Thyroid gland (tissue), 4 donors: Measurements from ENCODE around the gene CYB5R4. TPM values are rescaled to one million over a fixed set of nuclear protein-coding genes. Genes with fewer than 3 reads are reported as not detected.

Experiments
- DNase-seq, 2 donors: peaks; one replicate each; pipeline ENCODE4 v3.0.0-alpha.2; 2019
- H3K27ac ChIP-seq, 3 donors: fragments of 200-600 bp; sonication (generic); 1 replicate in 2 of 3; 2 replicates in 1 of 3; pipeline ENCODE4 v1.5.1; 2016 to 2019; ENCODE audit warnings: mild to moderate bottlenecking in 1 of 3, moderate library complexity in 1 of 3
- H3K27me3 ChIP-seq: fragments of 200-600 bp; sonication (generic); one replicate; pipeline ENCODE4 v1.5.1; 2019
- H3K36me3 ChIP-seq, 2 donors: fragments of 200-600 bp; sonication (generic); one replicate each; pipeline ENCODE4 v1.5.1; 2016 to 2019
- H3K4me1 ChIP-seq, 2 donors: fragments of 200-600 bp; sonication (generic); one replicate each; pipeline ENCODE4 v1.5.1; 2017 to 2019
- H3K4me3 ChIP-seq, 3 donors: fragments of 200-600 bp; sonication (generic); replicated peaks in 1 of 3; 1 replicate in 2 of 3; 2 replicates in 1 of 3; pipeline ENCODE4 v1.5.1; 2016; ENCODE audit warnings: mild to moderate bottlenecking in 1 of 3
- H3K9me3 ChIP-seq: fragments of 200-600 bp; sonication (generic); one replicate; pipeline ENCODE4 v1.5.1; 2017
- CTCF ChIP-seq, 6 experiments: fragments of 200-600 bp in 3 of 6; fragments of 450-650 bp in 3 of 6; sonication (generic) in 3 of 6; IDR thresholded peaks; one replicate each; pipeline ENCODE4 v1.5.1; 2016 to 2019; ENCODE audit warnings: antibody characterized with exemption in 6 of 6, mild to moderate bottlenecking in 2 of 6, inconsistent platforms in 1 of 6, moderate library complexity in 1 of 6
- POLR2A ChIP-seq, 2 donors: fragments of 450-650 bp; IDR thresholded peaks; one replicate each; pipeline ENCODE4 v1.6.1; 2017; ENCODE audit warnings: antibody characterized with exemption in 2 of 2, mild to moderate bottlenecking in 2 of 2, moderate library complexity in 1 of 2
- WGBS, 2 donors: methylation state at CpG; one replicate each; pipeline ENCODE4 v1.1.5; 2017; 5-methylcytosine and 5-hydroxymethylcytosine counted together
- intact Hi-C: fragments of 100-400 bp; cut with DNase I; formaldehyde crosslinking; loops from one replicate; pipeline ENCODE4 v1.15.1; 2023
- total RNA-seq, 4 donors: library from RNA; depleted of rRNA; stranded (reverse); fragments of >200 nt; gene quantifications; one replicate each; pipeline ENCODE4 v1.2.3, GENCODE V29; 2016

Gene CYB5R4
- total RNA-seq, 4 donors from 2014 or later, result 6.4 to 12.5 (median 9.0) TPM

- 80% methylated on average over 8 of the region's 8 CpGs for WGBS, 2 donors
- intact Hi-C loops, result no loop called here
- TF ChIP-seq CTCF (IDR thresholded peaks at IDR 0.05), result no peak
- TF ChIP-seq POLR2A (IDR thresholded peaks at IDR 0.05), result no peak
- Histone ChIP-seq H3K27ac (no peak overlapping the region), H3K27me3 (no peaks in the 10 kb centered on the region), H3K4me3 (no peak overlapping the region), H3K4me1 (peaks cover 14 to 16% of the 10 kb centered on the region in 2 donors), H3K36me3 (no peaks in the 10 kb centered on the region), H3K9me3 (no peaks in the 10 kb centered on the region)
- no peak for DNase-seq
Measured at GRCh38 chr6:83860782-83861495, 1.4 kb downstream of the CYB5R4 start.

- 88 to 90% methylated on average over 4 of the region's 4 CpGs for WGBS, 2 donors
- peaks cover 0 to 7% of the 10 kb centered on the region in 2 donors for H3K36me3 ChIP-seq
- H3K9me3 ChIP-seq, result no peaks in the 10 kb centered on the region
- intact Hi-C loops, result no loop called here
- no peak overlapping the region for H3K4me3 ChIP-seq
- no peaks in the 10 kb centered on the region for H3K27me3 ChIP-seq
- no peak for DNase-seq
- H3K4me1 ChIP-seq, result peaks cover 14 to 16% of the 10 kb centered on the region in 2 donors
- TF ChIP-seq POLR2A (IDR thresholded peaks at IDR 0.05), result no peak
- TF ChIP-seq CTCF (IDR thresholded peaks at IDR 0.05), result no peak
- no peak overlapping the region for H3K27ac ChIP-seq
Measured at GRCh38 chr6:83862776-83863471, 3.4 kb downstream of the CYB5R4 start.

GRCh38 chr6:83867043-83867442 is 7.6 kb downstream of the CYB5R4 start:
- H3K4me1 ChIP-seq, result peaks cover 0 to 4% of the 10 kb centered on the region in 2 donors
- H3K36me3 ChIP-seq, result peaks cover 0 to 7% of the 10 kb centered on the region in 2 donors
- H3K27ac ChIP-seq, result no peak overlapping the region
- intact Hi-C loops, result no loop called here
- no peaks in the 10 kb centered on the region for H3K9me3 ChIP-seq
- no peak for TF ChIP-seq POLR2A (IDR thresholded peaks at IDR 0.05)
- no peak for TF ChIP-seq CTCF (IDR thresholded peaks at IDR 0.05)
- no peaks in the 10 kb centered on the region for H3K27me3 ChIP-seq
- no peak overlapping the region for H3K4me3 ChIP-seq
- no peak for DNase-seq

GRCh38 chr6:83867527-83868161 is 8.2 kb downstream of the CYB5R4 start:
- Histone ChIP-seq H3K27me3 (no peaks in the 10 kb centered on the region), H3K36me3 (peaks cover 0 to 7% of the 10 kb centered on the region in 2 donors), H3K4me1 (peaks cover 0 to 4% of the 10 kb centered on the region in 2 donors), H3K4me3 (no peak overlapping the region), H3K27ac (no peak overlapping the region), H3K9me3 (no peaks in the 10 kb centered on the region)
- peak; percentile 8 to 22 for DNase-seq
- no peak for TF ChIP-seq POLR2A (IDR thresholded peaks at IDR 0.05)
- no peak for TF ChIP-seq CTCF (IDR thresholded peaks at IDR 0.05)
- intact Hi-C loops, result no loop called here
- 95% methylated on average over 9 of the region's 9 CpGs for WGBS, 2 donors

GRCh38 chr6:83868639-83869038 is 9.2 kb downstream of the CYB5R4 start:
- H3K4me1 ChIP-seq, result peaks cover 0 to 4% of the 10 kb centered on the region in 2 donors
- intact Hi-C loops, result no loop called here

More at GRCh38 chr6:83868639-83869038, 9.2 kb downstream of the CYB5R4 start:
- WGBS, 2 donors, result 63 to 72% methylated on average over 1 of the region's 1 CpG
- Histone ChIP-seq H3K36me3 (peaks cover 0 to 7% of the 10 kb centered on the region in 2 donors), H3K9me3 (no peaks in the 10 kb centered on the region), H3K4me3 (no peak overlapping the region), H3K27me3 (no peaks in the 10 kb centered on the region), H3K27ac (no peak overlapping the region)
- TF ChIP-seq POLR2A (IDR thresholded peaks at IDR 0.05), result no peak
- no peak for TF ChIP-seq CTCF (IDR thresholded peaks at IDR 0.05)
- DNase-seq, result no peak
